ENCODE measurements around the gene TMEM101.

- TF ChIP-seq CTCF (conservative IDR thresholded peaks at IDR 0.05; ENCODE audit: low read length) (no peak), EZH2phosphoT487 (IDR thresholded peaks at IDR 0.05; ENCODE audit: borderline replicate concordance, low read depth, low read length) (no peak)
These were observed 13.8 kb downstream of the TMEM101 start for GRCh38 chr17:44000871-44001460.

Measured in OCI-LY7 (cell line).